Muscle of arm (tissue), 12 donors: Measurements from ENCODE around the gene UBAP1. TPM values are rescaled to one million over a fixed set of nuclear protein-coding genes. Genes with fewer than 3 reads are reported as not detected.
A peak's percentile ranks its signal among the peaks of the same experiment; 100 is the strongest.
"Not testable (repeated sequence)": the region's sequence is repeated elsewhere in the genome, so short reads cannot be mapped to it uniquely, and the experiment has no call there.

Experiments used
- DNase-seq: peaks from one replicate; pipeline ENCODE4 v3.0.0-alpha.2; 2013
- polyA plus RNA-seq, 12 donors: library from polyadenylated mRNA; unstranded; fragments of 120-200 nt; gene quantifications; one replicate each; pipeline ENCODE4 v1.2.1, GENCODE V29; 2013; ENCODE audit not compliant: insufficient read length in 12 of 12

Gene UBAP1
- polyA plus RNA-seq, 12 donors: 32.0 to 46.5 (median 39.3) TPM; not detected in 1

GRCh38 chr9:34256987-34257585 is 78.2 kb downstream of the UBAP1 start:
- DNase-seq: no peak

- DNase-seq: no peak
These were observed 80.5 kb downstream of the UBAP1 start for GRCh38 chr9:34259315-34259714.

DNA sequence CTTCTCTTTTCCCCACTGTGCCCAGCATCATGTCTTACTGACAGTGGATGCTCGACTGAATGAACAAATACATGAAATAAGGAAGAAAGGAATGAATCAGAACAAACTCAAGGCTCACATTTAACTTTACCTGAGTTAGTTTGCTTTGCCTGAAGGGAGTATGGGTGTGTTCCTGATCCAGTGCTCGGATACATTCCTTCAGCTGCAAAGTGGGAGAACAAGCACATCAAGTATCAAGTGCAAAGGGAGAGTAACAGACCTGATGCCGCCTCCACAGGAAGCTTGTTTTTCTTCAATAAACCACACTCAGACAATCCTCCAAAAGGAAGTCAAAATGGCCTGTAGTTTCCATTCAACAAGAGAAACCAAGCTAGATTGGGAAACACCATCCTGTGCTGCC is 84.1 kb downstream of the UBAP1 start:
- DNase-seq: no peak

GRCh38 chr9:34267660-34268059 is 88.8 kb downstream of the UBAP1 start:
- DNase-seq: no peak

GRCh38 chr9:34271265-34272006 is 92.6 kb downstream of the UBAP1 start:
- DNase-seq: peak; percentile 45

- DNase-seq: no peak
These were observed 93.3 kb downstream of the UBAP1 start for GRCh38 chr9:34272101-34272541.

GRCh38 chr9:34273588-34273987 is 94.7 kb downstream of the UBAP1 start:
- not testable (repeated sequence) for DNase-seq

GRCh38 chr9:34275811-34276210 is 97.0 kb downstream of the UBAP1 start:
- no peak for DNase-seq

GRCh38 chr9:34276772-34277171 is 97.9 kb downstream of the UBAP1 start:
- DNase-seq: no peak

GRCh38 chr9:34279411-34279810 is 100.6 kb downstream of the UBAP1 start:
- no peak for DNase-seq

DNA sequence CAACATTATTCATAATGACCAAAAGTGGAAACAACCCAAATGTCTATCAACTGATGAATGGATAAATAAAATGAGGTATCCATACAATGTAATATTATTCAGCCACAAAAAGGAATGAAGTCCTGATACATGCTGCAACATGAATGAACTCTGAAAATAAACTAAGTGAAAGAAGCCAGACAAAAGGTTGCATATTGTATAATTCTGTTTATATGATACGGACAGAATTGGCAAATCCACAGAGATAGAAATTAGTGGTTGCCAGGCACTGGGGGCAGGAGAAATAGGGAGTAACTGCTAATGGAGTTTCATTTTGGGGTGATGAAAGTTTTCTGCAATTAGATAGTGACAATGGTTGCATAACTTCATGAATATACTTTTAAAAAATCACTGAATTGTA is 103.3 kb downstream of the UBAP1 start:
- no peak for DNase-seq

- no peak for DNase-seq
These were observed 110.3 kb downstream of the UBAP1 start for GRCh38 chr9:34289159-34289558.

DNA sequence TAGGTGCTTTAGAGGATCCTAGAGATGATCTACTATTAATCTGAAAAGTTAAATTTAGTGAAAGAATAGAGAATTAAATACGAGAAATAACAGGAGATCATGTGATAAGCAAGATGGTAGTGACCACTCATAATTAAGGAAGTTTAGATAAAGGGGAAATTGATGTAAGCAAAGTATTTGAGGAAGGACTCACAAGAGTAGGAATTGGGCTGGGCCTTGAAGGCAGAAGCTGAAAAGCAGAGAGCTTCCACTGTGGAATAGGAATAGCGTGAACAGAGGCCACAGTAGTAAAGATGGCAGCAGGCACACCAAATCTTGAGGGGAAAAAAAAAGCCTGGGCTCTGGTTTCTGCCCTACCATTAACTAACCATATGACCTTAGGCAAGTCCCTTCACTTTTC is 112.2 kb downstream of the UBAP1 start:
- DNase-seq: no peak

- no peak for DNase-seq
These were observed 112.6 kb downstream of the UBAP1 start for GRCh38 chr9:34291423-34291822.

DNA sequence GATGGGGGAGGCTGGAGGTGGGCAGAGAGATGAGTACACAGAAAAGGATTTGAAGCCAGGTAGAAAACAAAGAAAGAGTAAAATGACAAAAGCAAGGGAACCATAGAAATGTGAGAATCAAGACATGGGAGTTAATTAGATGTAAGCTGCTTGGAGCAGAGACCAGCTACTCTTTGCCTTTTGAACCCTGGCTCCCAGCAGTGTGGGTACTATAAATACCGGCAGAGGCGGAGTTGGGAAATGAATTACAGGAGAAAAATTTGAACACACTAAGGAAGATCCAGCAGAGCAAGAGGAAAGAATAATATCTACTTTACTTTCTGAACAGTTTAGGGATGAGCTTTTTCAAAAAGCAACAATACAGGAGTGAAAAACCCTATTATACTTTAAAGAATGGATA is 113.7 kb downstream of the UBAP1 start:
- no peak for DNase-seq

GRCh38 chr9:34301064-34301463 is 122.2 kb downstream of the UBAP1 start:
- not testable (repeated sequence) for DNase-seq

Other genes with a start within 250 kb of the UBAP1 start
- gene UBAP2, start 130.2 kb upstream of the UBAP1 start, polyA plus RNA-seq: 100 to 1,000 TPM in 1 of 12 donors, 10 to 100 TPM in 11; 53.2 to 173 (median 73.1) TPM
- gene DCAF12, start 52.3 kb upstream of the UBAP1 start, polyA plus RNA-seq: 10 to 100 TPM in 11 of 12 donors, not detected in 1; 28.9 to 54.3 (median 39.5) TPM
- 10 to 100 TPM in 10 of 12 donors, 1 to 10 TPM in 1, not detected in 1; 7.7 to 35.6 (median 14.0) TPM for gene KIF24, start 150.2 kb downstream of the UBAP1 start, polyA plus RNA-seq
- 10 to 100 TPM in 11 of 12 donors, not detected in 1; 18.8 to 31.7 (median 26.0) TPM for gene NUDT2, start 150.5 kb downstream of the UBAP1 start, polyA plus RNA-seq
- gene MYORG, start 197.9 kb downstream of the UBAP1 start, polyA plus RNA-seq: 10 to 100 TPM in 10 of 12 donors, 1 to 10 TPM in 1, not detected in 1; 8.2 to 21.5 (median 18.4) TPM